RWPE2 (cell line): ENCODE results near the gene HAPSTR1.

Experiments
- ATAC-seq: fragments of 200-7000 bp; cut with Tn5 transposase; 3 replicates; pipeline ENCODE4 v1.9.1; 2021; ENCODE audit warnings: low read depth
- DNase-seq: peaks from one replicate; pipeline ENCODE4 v3.0.0-alpha.2; 2020; ENCODE audit warnings: low spot score
- H3K27ac ChIP-seq: fragments of 450-650 bp; 2 replicates; pipeline ENCODE4 v1.5.1; 2017; ENCODE audit warnings: mild to moderate bottlenecking; ENCODE audit not compliant: poor library complexity, severe bottlenecking
- H3K27me3 ChIP-seq: fragments of 250-450 bp; sonication (Bioruptor Pico); 2 replicates; pipeline ENCODE4 v1.5.1; 2021; ENCODE audit warnings: mild to moderate bottlenecking, moderate library complexity; ENCODE audit not compliant: insufficient read depth, poor library complexity, severe bottlenecking
- H3K36me3 ChIP-seq: fragments of 250-450 bp; sonication (Bioruptor Pico); 2 replicates; pipeline ENCODE4 v1.5.1; 2020; ENCODE audit warnings: low read depth, mild to moderate bottlenecking, moderate library complexity
- H3K4me1 ChIP-seq: fragments of 250-450 bp; sonication (Bioruptor Pico); 2 replicates; pipeline ENCODE4 v1.5.1; 2021; ENCODE audit warnings: mild to moderate bottlenecking, moderate library complexity; ENCODE audit not compliant: insufficient read depth, poor library complexity, severe bottlenecking
- H3K4me3 ChIP-seq: fragments of 250-450 bp; sonication (Bioruptor Pico); 2 replicates; pipeline ENCODE4 v1.5.1; 2021; ENCODE audit warnings: mild to moderate bottlenecking, moderate library complexity; ENCODE audit not compliant: severe bottlenecking
- H3K9me3 ChIP-seq: fragments of 250-450 bp; sonication (Bioruptor Pico); 2 replicates; pipeline ENCODE4 v1.5.1; 2021; ENCODE audit warnings: mild to moderate bottlenecking, moderate library complexity; ENCODE audit not compliant: severe bottlenecking
- CTCF ChIP-seq: fragments of 450-650 bp; IDR thresholded peaks from one replicate; pipeline ENCODE4 v1.5.1; 2017; ENCODE audit warnings: mild to moderate bottlenecking, moderate library complexity; ENCODE audit not compliant: poor library complexity, severe bottlenecking

The HAPSTR1 gene

GRCh38 chr16:9126609-9127008 lies 35.2 kb downstream of the HAPSTR1 start:
- no peaks in the 10 kb centered on the region for H3K27me3 ChIP-seq
- DNase-seq (no peak), ATAC-seq (no peak)
- peak overlapping the region; percentile 79 for H3K27ac ChIP-seq
- peaks cover 50% of the 10 kb centered on the region for H3K4me1 ChIP-seq
- H3K4me3 ChIP-seq, result no peak overlapping the region
- H3K9me3 ChIP-seq, result no peaks in the 10 kb centered on the region
- TF ChIP-seq CTCF, result no peak
- peaks cover 31% of the 10 kb centered on the region for H3K36me3 ChIP-seq

GRCh38 chr16:9128346-9129342 lies 37.2 kb downstream of the HAPSTR1 start:
- no peak for ATAC-seq
- Histone ChIP-seq H3K36me3 (peaks cover 12% of the 10 kb centered on the region), H3K27me3 (no peaks in the 10 kb centered on the region)

GRCh38 chr16:9134306-9134705 lies 42.9 kb downstream of the HAPSTR1 start:
- peak overlapping the region; percentile 30 for H3K27ac ChIP-seq
- H3K9me3 ChIP-seq, result no peaks in the 10 kb centered on the region
- H3K27me3 ChIP-seq, result no peaks in the 10 kb centered on the region
- no peaks in the 10 kb centered on the region for H3K36me3 ChIP-seq
- H3K4me3 ChIP-seq, result no peak overlapping the region
- no peak for TF ChIP-seq CTCF
- H3K4me1 ChIP-seq, result peaks cover 9% of the 10 kb centered on the region
- DNase-seq (no peak), ATAC-seq (no peak)

More at GRCh38 chr16:9128346-9129342, 37.2 kb downstream of the HAPSTR1 start:
- Histone ChIP-seq H3K4me3 (no peak overlapping the region), H3K27ac (peak overlapping the region; percentile 79), H3K4me1 (peaks cover 30% of the 10 kb centered on the region), H3K9me3 (no peaks in the 10 kb centered on the region)
- no peak for TF ChIP-seq CTCF
- no peak for DNase-seq

GRCh38 chr16:9134739-9135138 lies 43.3 kb downstream of the HAPSTR1 start:
- Histone ChIP-seq H3K4me3 (no peak overlapping the region), H3K36me3 (no peaks in the 10 kb centered on the region), H3K27me3 (no peaks in the 10 kb centered on the region), H3K9me3 (no peaks in the 10 kb centered on the region), H3K27ac (peak overlapping the region; percentile 30), H3K4me1 (peaks cover 9% of the 10 kb centered on the region)
- ATAC-seq (peak; percentile 82), DNase-seq (no peak)
- TF ChIP-seq CTCF, result peak; percentile 80

GRCh38 chr16:9135797-9136196 lies 44.4 kb downstream of the HAPSTR1 start:
- H3K27ac ChIP-seq, result peak overlapping the region; percentile 30
- H3K36me3 ChIP-seq, result no peaks in the 10 kb centered on the region
- H3K4me3 ChIP-seq, result no peak overlapping the region
- TF ChIP-seq CTCF, result no peak
- peak; percentile 65 for ATAC-seq
- DNase-seq, result no peak
- no peaks in the 10 kb centered on the region for H3K27me3 ChIP-seq
- H3K9me3 ChIP-seq, result no peaks in the 10 kb centered on the region
- peaks cover 9% of the 10 kb centered on the region for H3K4me1 ChIP-seq
